Kidney (tissue), 14 donors: ENCODE data around the gene CCDC83. TPM values are rescaled to one million over a fixed set of nuclear protein-coding genes. Genes with fewer than 3 reads are reported as not detected.
A peak's percentile ranks its signal among the peaks of the same experiment; 100 is the strongest.

Experiments used
- DNase-seq, 5 donors: peaks; one replicate each; pipeline ENCODE4 v3.0.0-alpha.2; 2013 to 2020
- FAIRE-seq: peaks from 2 replicates; lab custom pipeline; 2012; peaks lifted over from hg19 to GRCh38; lab: Jason Lieb, UNC
- H3K27ac ChIP-seq, 2 donors: one replicate each; pipeline ENCODE4 v1.7.0; 2013; ENCODE audit warnings: low read depth in 2 of 2, low read length in 2 of 2, inconsistent platforms in 1 of 2
- H3K27me3 ChIP-seq: one replicate; pipeline ENCODE4 v1.7.1; 2013; ENCODE audit warnings: low read length, inconsistent platforms; ENCODE audit not compliant: control insufficient read depth, insufficient read depth
- H3K36me3 ChIP-seq, 3 donors: one replicate each; pipeline versions ENCODE4 v1.7.0 to v1.7.1; 2013; ENCODE audit warnings: low read length in 3 of 3, control low read depth in 1 of 3, inconsistent platforms in 1 of 3; ENCODE audit not compliant: insufficient read depth in 3 of 3, control insufficient read depth in 2 of 3
- H3K4me1 ChIP-seq, 3 donors: one replicate each; pipeline versions ENCODE4 v1.7.0 to v1.7.1; 2013; ENCODE audit warnings: low read length in 3 of 3, inconsistent platforms in 1 of 3, low read depth in 1 of 3; ENCODE audit not compliant: control insufficient read depth in 2 of 3, insufficient read depth in 2 of 3
- H3K4me3 ChIP-seq, 3 donors: one replicate each; pipeline versions ENCODE4 v1.7.0 to v1.8.1; 2013; ENCODE audit warnings: low read length in 3 of 3, control low read depth in 1 of 3, inconsistent platforms in 1 of 3
- H3K9ac ChIP-seq, 3 donors: one replicate each; pipeline versions ENCODE4 v1.7.0 to v1.7.1; 2013; ENCODE audit warnings: low read length in 3 of 3, control low read depth in 1 of 3, inconsistent platforms in 1 of 3
- H3K9me3 ChIP-seq, 3 donors: one replicate each; pipeline versions ENCODE4 v1.7.0 to v1.7.1; 2013; ENCODE audit warnings: low read length in 3 of 3, control low read depth in 1 of 3, inconsistent platforms in 1 of 3; ENCODE audit not compliant: control insufficient read depth in 2 of 3, insufficient read depth in 1 of 3
- intact Hi-C: fragments of 100-400 bp; cut with DNase I; formaldehyde crosslinking; loops from one replicate; pipeline ENCODE4 v1.11.1; 2022
- polyA plus RNA-seq: library from polyadenylated mRNA; stranded (reverse); fragments of 350-450 nt; fragmentation: Illumina TruSeq; extraction: RNeasy Lipid Tissue Mini Kit (QIAGEN cat#74804); gene quantifications from one replicate; pipeline ENCODE4 v1.2.3, GENCODE V29; 2014; ENCODE audit warnings: low read depth, low replicate concordance; ENCODE audit not compliant: insufficient read depth
- total RNA-seq: library from RNA; stranded (reverse); fragmentation: NEBNext Ultra II Directional; extraction: Animal tissue kit (Norgen Biotek cat#: 25700); gene quantifications from one replicate; pipeline ENCODE4 v1.2.1, GENCODE V29; 2021
- TF ChIP-seq, protein P1 (sequence below): IDR thresholded peaks from 3 replicates; pipeline ENCODE4 v1.5.1; 2012; ENCODE audit warnings: mild to moderate bottlenecking, moderate library complexity, borderline replicate concordance; ENCODE audit not compliant: insufficient read depth; ENCODE audit errors: extremely low read depth
- donor health status: control.
- donor health status: control.
- donor health status: control.
- donor health status: control.
- donor health status: control.
- donor health status: DM: yes; HTN: yes; CAD: no.
- donor health status: Normal renal cell carcinoma (clear cell type).

Gene CCDC83
- total and polyA plus RNA-seq, 2 donors from 2014 or later: not detected

GRCh38 chr11:85843929-85844328 is 11.3 kb upstream of the CCDC83 start:
- Histone ChIP-seq H3K4me3 (no peak overlapping the region), H3K36me3 (no peaks in the 10 kb centered on the region), H3K9me3 (no peaks in the 10 kb centered on the region), H3K27ac (peak overlapping the region in 1 of 2 donors; percentile 32), H3K27me3 (no peaks in the 10 kb centered on the region), H3K4me1 (peaks cover 0 to 2% (median 0%) of the 10 kb centered on the region in 3 donors), H3K9ac (no peak overlapping the region)
- DNase-seq (no peak), FAIRE-seq (no peak)
- TF ChIP-seq, protein P1, sequence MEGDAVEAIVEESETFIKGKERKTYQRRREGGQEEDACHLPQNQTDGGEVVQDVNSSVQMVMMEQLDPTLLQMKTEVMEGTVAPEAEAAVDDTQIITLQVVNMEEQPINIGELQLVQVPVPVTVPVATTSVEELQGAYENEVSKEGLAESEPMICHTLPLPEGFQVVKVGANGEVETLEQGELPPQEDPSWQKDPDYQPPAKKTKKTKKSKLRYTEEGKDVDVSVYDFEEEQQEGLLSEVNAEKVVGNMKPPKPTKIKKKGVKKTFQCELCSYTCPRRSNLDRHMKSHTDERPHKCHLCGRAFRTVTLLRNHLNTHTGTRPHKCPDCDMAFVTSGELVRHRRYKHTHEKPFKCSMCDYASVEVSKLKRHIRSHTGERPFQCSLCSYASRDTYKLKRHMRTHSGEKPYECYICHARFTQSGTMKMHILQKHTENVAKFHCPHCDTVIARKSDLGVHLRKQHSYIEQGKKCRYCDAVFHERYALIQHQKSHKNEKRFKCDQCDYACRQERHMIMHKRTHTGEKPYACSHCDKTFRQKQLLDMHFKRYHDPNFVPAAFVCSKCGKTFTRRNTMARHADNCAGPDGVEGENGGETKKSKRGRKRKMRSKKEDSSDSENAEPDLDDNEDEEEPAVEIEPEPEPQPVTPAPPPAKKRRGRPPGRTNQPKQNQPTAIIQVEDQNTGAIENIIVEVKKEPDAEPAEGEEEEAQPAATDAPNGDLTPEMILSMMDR: no peak
- intact Hi-C loops: no loop called here

- H3K4me1 ChIP-seq: peaks cover 0 to 2% (median 0%) of the 10 kb centered on the region in 3 donors
- H3K9ac ChIP-seq: no peak overlapping the region
- intact Hi-C loops: no loop called here
- no peaks in the 10 kb centered on the region for H3K9me3 ChIP-seq
- FAIRE-seq: no peak
- no peaks in the 10 kb centered on the region for H3K36me3 ChIP-seq
- H3K27ac ChIP-seq: peak overlapping the region; percentile 13 to 32
- TF ChIP-seq, protein P1: no peak
- no peaks in the 10 kb centered on the region for H3K27me3 ChIP-seq
- no peak for DNase-seq
- no peak overlapping the region for H3K4me3 ChIP-seq
Observed at GRCh38 chr11:85844439-85845123, 10.6 kb upstream of the CCDC83 start.

- Histone ChIP-seq H3K9me3 (no peaks in the 10 kb centered on the region), H3K4me3 (no peak overlapping the region), H3K27me3 (no peaks in the 10 kb centered on the region), H3K4me1 (peaks cover 0 to 2% (median 0%) of the 10 kb centered on the region in 3 donors), H3K36me3 (no peaks in the 10 kb centered on the region), H3K27ac (peak overlapping the region in 1 of 2 donors; percentile 13), H3K9ac (no peak overlapping the region)
- FAIRE-seq (no peak), DNase-seq (no peak)
- TF ChIP-seq, protein P1: no peak
- intact Hi-C loops: no loop called here
Observed at GRCh38 chr11:85845124-85845631, 10.0 kb upstream of the CCDC83 start.
